GM23248 (cell line): ENCODE data around the gene RAB9B. TPM values are rescaled to one million over a fixed set of nuclear protein-coding genes. Genes with fewer than 3 reads are reported as not detected.
A peak's percentile ranks its signal among the peaks of the same experiment; 100 is the strongest.

Experiments
- DNase-seq: peaks from one replicate; pipeline ENCODE4 v3.0.0-alpha.2; 2015
- H2AFZ ChIP-seq: fragments of 200-600 bp; sonication (generic); 2 replicates; pipeline ENCODE4 v1.6.1; 2016; ENCODE audit warnings: antibody characterized with exemption
- H3F3A ChIP-seq: fragments of 200-600 bp; sonication (generic); 2 replicates; pipeline ENCODE4 v1.6.1; 2016; ENCODE audit warnings: mild to moderate bottlenecking, antibody characterized with exemption, mixed run types; ENCODE audit not compliant: insufficient read depth
- H3K27ac ChIP-seq: fragments of 200-600 bp; sonication (generic); 2 replicates; pipeline ENCODE4 v1.5.1; 2016; ENCODE audit warnings: mild to moderate bottlenecking
- H3K27me3 ChIP-seq: fragments of 200-600 bp; sonication (generic); replicated peaks from 2 replicates; pipeline ENCODE4 v1.6.1; 2016; ENCODE audit warnings: mild to moderate bottlenecking; ENCODE audit not compliant: insufficient read depth
- H3K36me3 ChIP-seq: fragments of 200-600 bp; sonication (generic); 2 replicates; pipeline ENCODE4 v1.6.1; 2016; ENCODE audit warnings: low read depth, mild to moderate bottlenecking
- H3K4me1 ChIP-seq: fragments of 200-600 bp; sonication (generic); 2 replicates; pipeline ENCODE4 v1.6.1; 2016; ENCODE audit warnings: mild to moderate bottlenecking; ENCODE audit not compliant: insufficient read depth
- H3K4me2 ChIP-seq: fragments of 200-600 bp; sonication (generic); one replicate; pipeline ENCODE4 v1.6.1; 2016; ENCODE audit warnings: mild to moderate bottlenecking; ENCODE audit not compliant: unreplicated experiment
- H3K4me3 ChIP-seq: fragments of 200-600 bp; sonication (generic); 2 replicates; pipeline ENCODE4 v1.5.1; 2016; ENCODE audit warnings: mild to moderate bottlenecking
- H3K79me2 ChIP-seq: fragments of 200-600 bp; sonication (generic); 2 replicates; pipeline ENCODE4 v1.6.1; 2016; ENCODE audit warnings: mild to moderate bottlenecking; ENCODE audit not compliant: insufficient read depth
- H3K9ac ChIP-seq: fragments of 200-600 bp; sonication (generic); 2 replicates; pipeline ENCODE4 v1.6.1; 2016; ENCODE audit warnings: mild to moderate bottlenecking
- H3K9me2 ChIP-seq: fragments of 200-600 bp; sonication (generic); 2 replicates; pipeline ENCODE4 v1.6.1; 2016; ENCODE audit warnings: mixed run types, mild to moderate bottlenecking, moderate library complexity; ENCODE audit not compliant: insufficient read depth
- H3K9me3 ChIP-seq: fragments of 200-600 bp; sonication (generic); one replicate; pipeline ENCODE4 v1.6.1; 2017; ENCODE audit warnings: low read depth
- H4K20me1 ChIP-seq: fragments of 200-600 bp; sonication (generic); 2 replicates; pipeline ENCODE4 v1.6.0; 2016; ENCODE audit not compliant: insufficient read depth
- EZH2 ChIP-seq: fragments of 200-600 bp; sonication (generic); IDR thresholded peaks from 2 replicates; pipeline ENCODE4 v1.6.1; 2018; ENCODE audit warnings: antibody characterized with exemption, mild to moderate bottlenecking; ENCODE audit not compliant: insufficient read depth, poor library complexity, severe bottlenecking
- EZH2phosphoT487 ChIP-seq: fragments of 200-600 bp; sonication (generic); IDR thresholded peaks from 2 replicates; pipeline ENCODE4 v1.6.1; 2018; ENCODE audit warnings: antibody characterized with exemption, moderate library complexity, mild to moderate bottlenecking, low read depth; ENCODE audit not compliant: insufficient read depth
- WGBS, 2 experiments: methylation state at CpG; one replicate each; pipeline ENCODE4 v1.1.6; 2015 to 2017; ENCODE audit warnings: low lambda C conversion rate in 2 of 2, low coverage in 1 of 2; ENCODE audit errors: missing lambda C conversion rate in 2 of 2; 5-methylcytosine and 5-hydroxymethylcytosine counted together
- in situ Hi-C: fragments of 300-500 bp; cut with MboI; formaldehyde crosslinking; loops from 2 replicates; pipeline ENCODE4 v1.15.0; 2020
- polyA plus RNA-seq: library from polyadenylated mRNA; unstranded; fragments of >200 nt; fragmentation: Nextera tagmentation; extraction: Ambion mirVana; gene quantifications from 2 replicates; pipeline ENCODE4 v1.2.1, GENCODE V29; 2016
- total RNA-seq: library from RNA; depleted of rRNA; stranded (reverse); fragments of >200 nt; shearing (Covaris generic); gene quantifications from 2 replicates; pipeline ENCODE4 v1.2.3, GENCODE V29; 2014

RAB9B gene
- total and polyA plus RNA-seq, 2 experiments from 2014 or later: 0.80 to 1.5 TPM

GRCh38 chrX:103791826-103792485, 40.1 kb downstream of the RAB9B start:
- Histone ChIP-seq H3K4me1 (peaks cover 38% of the 10 kb centered on the region), H3K9ac (no peak overlapping the region), H3K27ac (no peak overlapping the region; the same call in 1 of the 2 replicates), H3K27me3 (no peaks in the 10 kb centered on the region), H3F3A (peaks cover 21% of the 10 kb centered on the region), H3K9me3 (no peaks in the 10 kb centered on the region), H4K20me1 (no peaks in the 10 kb centered on the region), H3K4me3 (no peak overlapping the region), H3K36me3 (no peaks in the 10 kb centered on the region), H3K79me2 (no peaks in the 10 kb centered on the region), H3K9me2 (no peaks in the 10 kb centered on the region), H3K4me2 (peak overlapping the region; percentile 28), H2AFZ (no peak overlapping the region)
- DNase-seq: peak; percentile 26
- no peak for TF ChIP-seq EZH2
- TF ChIP-seq EZH2phosphoT487: no peak
- in situ Hi-C loops: no loop called here
- 77 to 92% methylated on average over 2 of the region's 2 CpGs for WGBS, 2 experiments

- in situ Hi-C loops: no loop called here
- Histone ChIP-seq H3K4me3 (no peak overlapping the region), H3K79me2 (no peaks in the 10 kb centered on the region), H3K4me2 (no peak overlapping the region), H3K27ac (no peak overlapping the region), H3K9me3 (no peaks in the 10 kb centered on the region), H2AFZ (no peak overlapping the region), H4K20me1 (no peaks in the 10 kb centered on the region), H3F3A (peaks cover 21% of the 10 kb centered on the region), H3K9me2 (no peaks in the 10 kb centered on the region), H3K9ac (no peak overlapping the region), H3K36me3 (no peaks in the 10 kb centered on the region), H3K27me3 (no peaks in the 10 kb centered on the region), H3K4me1 (peaks cover 38% of the 10 kb centered on the region)
- DNase-seq: peak; percentile 17
- TF ChIP-seq EZH2 (no peak), EZH2phosphoT487 (no peak)
- 80 to 83% methylated on average over 4 of the region's 4 CpGs for WGBS, 2 experiments
Measured at GRCh38 chrX:103791228-103791627, 40.8 kb downstream of the RAB9B start.

- no peak for TF ChIP-seq EZH2phosphoT487
- no peak for TF ChIP-seq EZH2
- H3K9me2 ChIP-seq: no peaks in the 10 kb centered on the region
- H3K27me3 ChIP-seq: no peaks in the 10 kb centered on the region
- no peak overlapping the region for H3K4me3 ChIP-seq
- no peak overlapping the region for H3K9ac ChIP-seq
- peaks cover 21% of the 10 kb centered on the region for H3F3A ChIP-seq
- no peaks in the 10 kb centered on the region for H4K20me1 ChIP-seq
- no peak overlapping the region for H2AFZ ChIP-seq
- H3K27ac ChIP-seq: no peak overlapping the region
- H3K79me2 ChIP-seq: no peaks in the 10 kb centered on the region
- no peaks in the 10 kb centered on the region for H3K9me3 ChIP-seq
- peaks cover 30% of the 10 kb centered on the region for H3K4me1 ChIP-seq
- no peak overlapping the region for H3K4me2 ChIP-seq
- in situ Hi-C loops: no loop called here
- DNase-seq: no peak
- no peaks in the 10 kb centered on the region for H3K36me3 ChIP-seq
Measured at GRCh38 chrX:103789004-103789403, 43.1 kb downstream of the RAB9B start.

GRCh38 chrX:103783971-103784370, 48.1 kb downstream of the RAB9B start:
- Histone ChIP-seq H3K79me2 (no peaks in the 10 kb centered on the region), H3K9me2 (no peaks in the 10 kb centered on the region), H3K4me1 (no peaks in the 10 kb centered on the region), H4K20me1 (no peaks in the 10 kb centered on the region), H3K27ac (no peak overlapping the region), H3K4me3 (no peak overlapping the region), H3K9me3 (no peaks in the 10 kb centered on the region), H3K27me3 (no peaks in the 10 kb centered on the region), H3K4me2 (no peak overlapping the region), H3K9ac (no peak overlapping the region), H3F3A (no peaks in the 10 kb centered on the region), H3K36me3 (no peaks in the 10 kb centered on the region), H2AFZ (no peak overlapping the region)
- TF ChIP-seq EZH2phosphoT487 (no peak), EZH2 (no peak)
- in situ Hi-C loops: no loop called here
- 45 to 56% methylated on average over 2 of the region's 2 CpGs for WGBS, 2 experiments
- peak; percentile 20 for DNase-seq

GRCh38 chrX:103783196-103783595, 48.9 kb downstream of the RAB9B start:
- no peaks in the 10 kb centered on the region for H3K4me1 ChIP-seq
- in situ Hi-C loops: no loop called here
- no peak overlapping the region for H2AFZ ChIP-seq
- H3K79me2 ChIP-seq: no peaks in the 10 kb centered on the region
- no peak for DNase-seq
- TF ChIP-seq EZH2: no peak
- TF ChIP-seq EZH2phosphoT487: no peak
- no peak overlapping the region for H3K4me3 ChIP-seq
- no peaks in the 10 kb centered on the region for H3F3A ChIP-seq
- H3K36me3 ChIP-seq: no peaks in the 10 kb centered on the region
- no peaks in the 10 kb centered on the region for H3K27me3 ChIP-seq
- H3K9ac ChIP-seq: no peak overlapping the region
- no peaks in the 10 kb centered on the region for H3K9me3 ChIP-seq
- no peaks in the 10 kb centered on the region for H4K20me1 ChIP-seq
- H3K27ac ChIP-seq: no peak overlapping the region
- no peak overlapping the region for H3K4me2 ChIP-seq
- H3K9me2 ChIP-seq: no peaks in the 10 kb centered on the region
- WGBS, 2 experiments: 31% methylated on average over 3 of the region's 3 CpGs
